Measurements from ENCODE around the gene RHNO1. TPM values are rescaled to one million over a fixed set of nuclear protein-coding genes. Genes with fewer than 3 reads are reported as not detected.

The RHNO1 gene, protein sequence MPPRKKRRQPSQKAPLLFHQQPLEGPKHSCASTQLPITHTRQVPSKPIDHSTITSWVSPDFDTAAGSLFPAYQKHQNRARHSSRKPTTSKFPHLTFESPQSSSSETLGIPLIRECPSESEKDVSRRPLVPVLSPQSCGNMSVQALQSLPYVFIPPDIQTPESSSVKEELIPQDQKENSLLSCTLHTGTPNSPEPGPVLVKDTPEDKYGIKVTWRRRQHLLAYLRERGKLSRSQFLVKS
- total RNA-seq (2021; fragmentation: NEBNext Ultra II Directional; extraction: Animal tissue kit (Norgen Biotek cat#: 25700)) (41.9 and 55.8 TPM in 2 replicates), polyA plus RNA-seq (2011; rRNA removed) (45.5 and 56.9 TPM in 2 replicates), polyA minus RNA-seq (2011; rRNA and poly(A)+ RNA removed) (43.7 and 54.0 TPM in 2 replicates)
- polyA plus RNA-seq (2011; cell fraction: cytosol; rRNA removed) = 57.9 TPM
- polyA plus RNA-seq (2011; cell fraction: nucleus; rRNA removed) = 44.7 TPM
- 49.4 to 57.6 TPM (median 53.0 TPM) in 4 replicates for polyA plus RNA-seq (2012, experiment 1 of 2)
- polyA plus RNA-seq (2012, experiment 2 of 2) = 26.6 TPM
- polyA plus RNA-seq (2013, experiment 1 of 2) = 62.4 TPM
- polyA plus RNA-seq (2013, experiment 2 of 2) = 64.0 TPM
- 25.8 TPM for polyA minus RNA-seq (2011; cell fraction: cytosol; rRNA and poly(A)+ RNA removed)
- polyA minus RNA-seq (2011; cell fraction: nucleus; rRNA and poly(A)+ RNA removed) = 37.7 TPM
- long read RNA-seq, experiment 1, transcript RHNO1-210 (1 exons, 1,008 nt) = major isoform, 19 of 57 reads
- long read RNA-seq, experiment 1, transcript RHNO1-204 (3 exons, 1,870 nt) = minor isoform, 16 of 57 reads
- long read RNA-seq, experiment 1, transcript RHNO1-203 (2 exons, 1,605 nt) = minor isoform, 6 of 57 reads
- long read RNA-seq, experiment 1, partial matches to known transcripts = 14 of 57 reads
- long read RNA-seq, experiment 1, other reads (novel, unspliced or antisense) = 1 of 57 reads
- long read RNA-seq, experiment 2, transcript RHNO1-204 (3 exons, 1,870 nt) = major isoform, 28 of 36 reads
- long read RNA-seq, experiment 2, partial matches to known transcripts = 1 of 36 reads
- long read RNA-seq, experiment 2, other reads (novel, unspliced or antisense) = 0 of 36 reads

DNA sequence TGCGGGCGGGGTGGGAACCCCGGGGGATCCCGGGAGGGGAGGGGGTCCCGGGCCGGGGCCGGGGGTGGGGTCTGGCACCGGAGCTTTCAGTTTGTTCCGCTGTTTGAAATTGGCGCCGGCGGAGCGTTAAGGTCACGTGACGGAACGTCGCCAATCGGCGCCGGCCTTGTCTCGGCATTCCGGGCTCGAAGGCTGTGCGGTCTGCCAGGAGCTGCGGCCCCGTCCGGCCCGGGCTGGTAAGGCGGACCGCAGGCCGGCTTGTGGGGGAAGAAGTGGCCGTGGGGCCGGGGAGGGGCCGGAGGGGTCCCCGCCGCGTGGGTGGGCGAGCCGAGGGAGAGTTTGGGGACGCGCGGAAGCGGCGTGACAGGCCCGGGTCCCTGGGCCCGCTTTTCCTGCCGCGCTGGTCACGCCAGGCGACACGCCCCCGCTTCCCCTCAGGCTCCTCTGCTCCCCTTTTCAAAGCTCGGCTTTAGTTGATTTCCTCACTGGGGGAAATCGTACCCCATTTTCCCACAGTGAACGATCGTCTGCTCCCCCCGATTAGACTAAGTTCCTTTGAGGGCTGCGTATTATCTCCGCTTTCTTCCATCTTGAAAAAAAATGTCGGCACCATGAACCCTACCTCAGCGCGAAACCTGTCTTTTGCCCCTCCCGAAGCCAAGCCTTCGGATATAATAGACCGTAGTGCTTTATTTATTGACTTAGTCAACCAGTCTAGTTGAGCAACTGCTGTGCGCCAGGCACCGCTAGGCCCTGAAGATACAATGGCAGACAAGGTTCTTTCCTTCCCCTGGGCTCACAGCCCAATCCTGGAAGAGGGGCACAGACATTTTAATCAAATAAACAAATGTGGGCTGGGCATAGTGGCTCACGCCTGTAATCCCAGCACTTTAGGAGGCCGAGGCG, at the start of gene RHNO1, which contains the start of gene FOXM1:
Gene RHNO1, plus strand, starts transcription at position 177 of the 906 bp plus-strand sequence. CDS start 8,144 bp downstream, outside the sequence.
Gene FOXM1, minus strand, starts transcription at position 128 of the 906 bp plus-strand sequence. CDS start 2,696 bp downstream, outside the sequence.
- POLR2A ChIA-PET (ENCODE audit: partially characterized antibody) = interaction anchor here (0.6 to 4.1 kb wide), 21 partner anchors 8 to 173 kb away, joined by 3 to 31 read pairs (median 3); partner anchors contain the start of genes TEX52 and TULP3
- H3K14ac ChIP-seq (ENCODE audit: insufficient read length) = no peak within 1 kb of the TSS
- peak within 1 kb of the TSS; percentile 80; the same call in 1 of the 2 replicates for H4K8ac ChIP-seq (ENCODE audit: extremely low read depth, insufficient read depth, low read length)
- H2AK5ac ChIP-seq (ENCODE audit: low read depth, low read length) = no peak within 1 kb of the TSS
- H3K4me3 ChIP-seq (ENCODE audit: extremely low read depth in 1 of 4, insufficient read depth in 2 of 4, low read depth in 3 of 4, low read length in 4 of 4) = peak within 1 kb of the TSS; percentile 92 to 100 (median 98)
- H3K4me2 ChIP-seq (ENCODE audit: insufficient read depth in 1 of 2, low read depth in 2 of 2, low read length in 2 of 2) = peak within 1 kb of the TSS; percentile 75 to 86
- H3K27me3 ChIP-seq (replicated peaks in 1 of 4; ENCODE audit: control insufficient read depth in 3 of 4, extremely low read depth in 1 of 4, insufficient read depth in 3 of 4, low read length in 3 of 4) = no peaks in the 10 kb centered on the region
- no peak within 1 kb of the TSS for H2BK20ac ChIP-seq (ENCODE audit: low read length)
- H4K5ac ChIP-seq (ENCODE audit: insufficient read length, low read depth, low read length) = peak within 1 kb of the TSS; percentile 89
- CTCF ChIA-PET (ENCODE audit: partially characterized antibody) = interaction anchor here (0.9 to 4.7 kb wide), 11 partner anchors 10 to 157 kb away, joined by 3 to 33 read pairs (median 5); no protein-coding TSS in a partner anchor
- peak within 1 kb of the TSS; percentile 65 for H4K91ac ChIP-seq (replicated peaks; ENCODE audit: insufficient read length, low read length)
- H3K18ac ChIP-seq (ENCODE audit: extremely low read depth, low read length) = peak within 1 kb of the TSS; percentile 78
- peak within 1 kb of the TSS; percentile 91 for H3K4ac ChIP-seq (replicated peaks; ENCODE audit: insufficient read length, low read depth, low read length)
- peak within 1 kb of the TSS; percentile 72 for H2AFZ ChIP-seq (ENCODE audit: low read length)
- peak within 1 kb of the TSS; percentile 86 for H3K27ac ChIP-seq (ENCODE audit: low read depth, low read length)
- H2BK15ac ChIP-seq (ENCODE audit: low read length) = 0 out of 2 replicates have a peak within 1 kb of the TSS, but pooled peaks have one; percentile 29
- peak within 1 kb of the TSS; percentile 94 to 95 (median 94) for H3K9ac ChIP-seq (replicated peaks in 1 of 4; ENCODE audit: extremely low read depth in 1 of 4, low read depth in 3 of 4, low read length in 3 of 4)
- H3K79me1 ChIP-seq (ENCODE audit: low read depth, low read length) = peaks cover 5% of the 10 kb centered on the region
- peak within 1 kb of the TSS; percentile 93 for H2BK5ac ChIP-seq (ENCODE audit: low read depth, low read length)
- no peak for FAIRE-seq
- no peaks in the 10 kb centered on the region for H3K9me3 ChIP-seq (ENCODE audit: insufficient read depth in 2 of 2, low read depth in 1 of 2, low read length in 1 of 2)
- no peak within 1 kb of the TSS for H3K23ac ChIP-seq (ENCODE audit: insufficient read length)
- 5% methylated on average over 22 of the region's 70 CpGs; no CpG with 5 or more reads in 1 of the 2 experiments for WGBS, 2 experiments (ENCODE audit: extremely low coverage in 1 of 2, insufficient coverage in 1 of 2, insufficient read length in 1 of 2, insufficient replicate concordance in 2 of 2, low coverage in 1 of 2, low lambda C conversion rate in 2 of 2, missing lambda C conversion rate in 1 of 2)
- peaks cover 3 to 67% of the 10 kb centered on the region in 2 experiments; a peak in 3 of 4 replicates for H3K79me2 ChIP-seq (ENCODE audit: control insufficient read depth in 1 of 2, insufficient read depth in 2 of 2, low read length in 2 of 2)
- H2BK120ac ChIP-seq (replicated peaks; ENCODE audit: low read depth, low read length) = peak within 1 kb of the TSS; percentile 56
- peaks cover 0 to 33% (median 14%) of the 10 kb centered on the region in 4 experiments; a peak in 6 of 8 replicates for H3K36me3 ChIP-seq (ENCODE audit: control insufficient read depth in 2 of 4, insufficient read depth in 4 of 4, low read length in 3 of 4)
- H3K4me1 ChIP-seq (replicated peaks in 1 of 4; ENCODE audit: control insufficient read depth in 3 of 4, insufficient read depth in 4 of 4, low read length in 3 of 4) = peaks cover 0 to 4% (median 3%) of the 10 kb centered on the region in 4 experiments; a peak in 4 of 7 replicates
- peak within 1 kb of the TSS; percentile 84 for H3K56ac ChIP-seq (replicated peaks; ENCODE audit: insufficient read length, low read depth, low read length)
- H4K20me1 ChIP-seq (replicated peaks in 1 of 2; ENCODE audit: control insufficient read depth in 1 of 2, insufficient read depth in 2 of 2, low read length in 2 of 2) = no peaks in the 10 kb centered on the region
- peak; percentile 74 to 94 for DNase-seq (ENCODE audit: low read depth in 1 of 2, low spot score in 2 of 2)
- peaks cover 7% of the 10 kb centered on the region for H3K23me2 ChIP-seq (ENCODE audit: low read depth, low read length)
- 0 out of 2 replicates have a peak within 1 kb of the TSS, but pooled peaks have one; percentile 60 for H2BK12ac ChIP-seq (ENCODE audit: low read depth, low read length)
- TF ChIP-seq CREB1 (IDR thresholded peaks at IDR 0.05) = peak; percentile 50; the same call in 1 of the 2 replicates
- TF ChIP-seq KDM5A (IDR thresholded peaks at IDR 0.05; ENCODE audit: low read length) = 0 out of 2 replicates have a peak, but pooled peaks have one; percentile 39
- peak; percentile 40 for TF ChIP-seq ASH2L (IDR thresholded peaks at IDR 0.05; ENCODE audit: low read length)
- TF ChIP-seq SP1 (IDR thresholded peaks at IDR 0.05; ENCODE audit: low read depth, low read length) = no peak
- TF ChIP-seq BCL11A (IDR thresholded peaks at IDR 0.05; ENCODE audit: low read depth in 2 of 2, low read length in 2 of 2) = no peak
- peak; percentile 78; a peak in 2 of 4 replicates for TF ChIP-seq SIN3A (conservative IDR thresholded peaks at IDR 0.05 in 1 of 2, IDR thresholded peaks at IDR 0.05 in 1 of 2; ENCODE audit: low read depth in 1 of 2, low read length in 2 of 2)
